GM19452 (cell line): ENCODE results near the gene FAM20B.
"Not testable (repeated sequence)": the region's sequence is repeated elsewhere in the genome, so short reads cannot be mapped to it uniquely, and the experiment has no call there.

Experiments
- ATAC-seq: cut with Tn5 transposase; IDR thresholded peaks from one replicate; pipeline ENCODE4 v1.9.1; 2021; ENCODE audit not compliant: unreplicated experiment

The FAM20B gene, protein sequence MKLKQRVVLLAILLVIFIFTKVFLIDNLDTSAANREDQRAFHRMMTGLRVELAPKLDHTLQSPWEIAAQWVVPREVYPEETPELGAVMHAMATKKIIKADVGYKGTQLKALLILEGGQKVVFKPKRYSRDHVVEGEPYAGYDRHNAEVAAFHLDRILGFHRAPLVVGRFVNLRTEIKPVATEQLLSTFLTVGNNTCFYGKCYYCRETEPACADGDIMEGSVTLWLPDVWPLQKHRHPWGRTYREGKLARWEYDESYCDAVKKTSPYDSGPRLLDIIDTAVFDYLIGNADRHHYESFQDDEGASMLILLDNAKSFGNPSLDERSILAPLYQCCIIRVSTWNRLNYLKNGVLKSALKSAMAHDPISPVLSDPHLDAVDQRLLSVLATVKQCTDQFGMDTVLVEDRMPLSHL

GRCh38 chr1:179025125-179025974 lies at the start of gene FAM20B:
Gene FAM20B (plus strand): TSS chr1:179025894. CDS start chr1:179043848, 17,954 bp downstream.
- peak; percentile 69 for ATAC-seq

- no peak for ATAC-seq
Observed at GRCh38 chr1:178976541-178976940, 49.2 kb upstream of the FAM20B start.

DNA sequence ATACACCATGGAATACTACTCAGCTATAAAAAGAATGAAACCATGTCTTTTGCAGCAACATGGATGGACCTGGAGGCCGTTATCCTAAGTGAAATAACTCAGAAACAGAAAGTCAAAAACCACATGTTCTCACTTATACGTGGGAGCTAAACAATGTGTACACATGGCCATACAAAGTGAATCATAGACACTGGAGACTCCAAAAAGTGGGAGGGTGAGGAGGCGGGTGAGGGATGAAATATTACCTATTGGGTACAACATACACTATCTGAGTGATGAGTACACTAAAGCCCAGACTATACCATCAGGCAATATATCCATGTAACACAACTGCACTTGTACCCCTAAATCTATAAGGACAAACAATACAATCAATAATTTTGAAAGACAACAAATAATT lies 39.5 kb upstream of the FAM20B start:
- ATAC-seq = no peak

- ATAC-seq = not testable (repeated sequence)
Observed at GRCh38 chr1:178988198-178988597, 37.5 kb upstream of the FAM20B start.

GRCh38 chr1:178993559-178993958 lies 32.1 kb upstream of the FAM20B start:
- ATAC-seq = no peak

DNA sequence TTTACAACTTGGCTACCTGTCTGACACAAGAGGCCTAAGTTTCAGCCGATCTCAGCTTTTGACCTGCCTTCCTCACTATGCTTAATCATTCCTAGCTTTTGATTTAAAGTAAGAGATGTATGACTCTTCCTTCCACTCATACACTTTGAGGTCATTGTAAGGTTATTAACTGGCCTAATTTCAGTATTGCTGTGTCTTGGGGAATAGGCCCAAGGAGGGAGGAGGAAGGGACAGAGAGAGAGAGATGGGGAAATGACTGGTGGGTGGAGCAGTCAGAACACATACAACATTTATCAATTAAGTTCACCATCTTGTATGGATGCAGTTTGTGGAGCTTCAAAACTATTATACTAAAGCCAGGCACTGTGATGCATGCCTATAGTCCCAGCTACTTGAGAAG lies 28.3 kb upstream of the FAM20B start:
- ATAC-seq = no peak

- no peak for ATAC-seq
Observed at GRCh38 chr1:178998295-178998694, 27.4 kb upstream of the FAM20B start.

DNA sequence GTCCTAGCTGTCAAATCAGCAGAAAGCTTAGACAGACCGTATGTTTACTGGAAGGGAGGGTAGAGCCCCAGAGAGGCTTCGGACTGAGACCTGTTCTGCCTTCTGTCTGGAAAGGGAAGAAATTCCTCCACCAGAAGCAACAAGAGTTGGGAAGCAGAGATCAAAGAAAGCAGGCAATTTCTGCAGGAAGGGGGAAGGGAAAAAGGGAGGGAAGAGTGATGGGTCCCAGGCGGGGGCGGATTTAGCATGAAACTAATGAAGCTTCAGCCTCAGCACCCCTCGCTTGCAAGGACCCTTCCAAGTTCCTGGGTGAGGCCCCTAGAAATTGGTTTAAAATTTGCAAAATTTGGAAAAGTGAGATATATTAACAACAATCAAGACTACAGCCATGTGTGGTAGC lies 26.6 kb upstream of the FAM20B start:
- no peak for ATAC-seq

GRCh38 chr1:179001451-179001850 lies 24.2 kb upstream of the FAM20B start:
- ATAC-seq = no peak

DNA sequence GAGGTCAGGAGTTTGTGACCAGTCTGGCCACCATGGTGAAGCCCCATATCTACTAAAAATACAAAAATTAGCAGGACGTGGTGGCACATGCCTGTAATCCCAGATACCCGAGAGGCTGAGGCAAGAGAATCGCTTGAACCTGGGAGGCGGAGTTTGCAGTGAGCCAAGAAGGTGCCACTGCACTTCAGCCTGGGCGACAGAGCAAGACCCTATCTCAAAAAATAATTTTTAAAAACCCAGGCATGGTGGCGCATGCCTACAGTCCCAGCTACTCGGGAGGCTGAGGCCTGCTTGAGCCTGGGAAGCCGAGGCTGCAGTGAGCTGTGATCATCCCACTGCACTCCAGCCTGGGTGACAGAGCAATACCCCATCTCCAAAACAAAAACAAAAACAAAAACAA lies 23.6 kb upstream of the FAM20B start:
- ATAC-seq = not testable (repeated sequence)

- ATAC-seq = peak; percentile 75
Observed at GRCh38 chr1:179002552-179003345, 22.9 kb upstream of the FAM20B start.

- ATAC-seq = no peak
Observed at GRCh38 chr1:179003512-179004066, 22.1 kb upstream of the FAM20B start.

GRCh38 chr1:179007233-179007632 lies 18.5 kb upstream of the FAM20B start:
- no peak for ATAC-seq

DNA sequence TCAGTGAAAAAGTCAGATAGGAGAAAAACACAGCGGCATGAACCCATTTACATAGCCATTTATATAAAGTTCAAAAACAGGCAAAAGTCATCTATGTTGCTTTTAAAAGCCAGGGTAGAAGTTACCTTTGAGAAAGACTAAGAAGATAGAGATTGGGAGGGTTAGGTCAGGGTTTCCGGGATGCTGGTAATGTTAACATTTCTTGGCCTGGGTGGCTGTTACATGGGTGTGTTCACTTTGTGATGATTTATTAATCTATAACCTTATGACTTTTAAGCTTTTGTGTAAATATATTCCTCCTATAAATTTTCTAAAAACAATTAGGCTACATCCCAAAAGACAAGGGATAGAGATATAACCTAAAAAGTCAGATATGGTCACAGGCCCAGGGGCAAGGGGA lies 15.0 kb upstream of the FAM20B start:
- no peak for ATAC-seq

- no peak for ATAC-seq
Observed at GRCh38 chr1:179012038-179012437, 13.7 kb upstream of the FAM20B start.

GRCh38 chr1:179014123-179014522 lies 11.6 kb upstream of the FAM20B start:
- no peak for ATAC-seq

GRCh38 chr1:179015396-179015795 lies 10.3 kb upstream of the FAM20B start:
- ATAC-seq = no peak

GRCh38 chr1:179016706-179017382 lies 8.8 kb upstream of the FAM20B start:
- no peak for ATAC-seq

GRCh38 chr1:179017383-179018326 lies 8.0 kb upstream of the FAM20B start:
- ATAC-seq = no peak
